ENCODE results near the gene EPS15.

DNA sequence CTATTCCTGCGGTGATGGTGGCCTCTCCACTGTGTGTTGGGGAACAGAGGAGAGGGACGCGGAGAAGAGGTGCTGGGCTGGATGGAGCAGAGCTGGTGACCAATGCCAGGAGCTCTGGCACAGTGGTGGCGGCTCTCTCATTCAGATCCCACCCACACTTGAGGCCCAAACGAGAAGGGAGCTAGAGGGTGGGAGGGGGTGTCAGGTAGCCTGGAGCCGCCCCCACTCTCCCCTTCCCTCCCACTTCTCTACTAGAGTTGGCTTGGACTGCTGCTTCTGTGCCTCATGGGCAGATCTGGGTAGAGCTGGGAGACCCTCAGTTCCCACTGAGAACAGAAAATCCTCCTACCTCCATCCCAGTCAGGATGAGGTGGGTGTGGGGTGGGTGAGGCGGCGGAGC lies 192.2 kb downstream of the EPS15 start:
- TF ChIP-seq, protein P1, sequence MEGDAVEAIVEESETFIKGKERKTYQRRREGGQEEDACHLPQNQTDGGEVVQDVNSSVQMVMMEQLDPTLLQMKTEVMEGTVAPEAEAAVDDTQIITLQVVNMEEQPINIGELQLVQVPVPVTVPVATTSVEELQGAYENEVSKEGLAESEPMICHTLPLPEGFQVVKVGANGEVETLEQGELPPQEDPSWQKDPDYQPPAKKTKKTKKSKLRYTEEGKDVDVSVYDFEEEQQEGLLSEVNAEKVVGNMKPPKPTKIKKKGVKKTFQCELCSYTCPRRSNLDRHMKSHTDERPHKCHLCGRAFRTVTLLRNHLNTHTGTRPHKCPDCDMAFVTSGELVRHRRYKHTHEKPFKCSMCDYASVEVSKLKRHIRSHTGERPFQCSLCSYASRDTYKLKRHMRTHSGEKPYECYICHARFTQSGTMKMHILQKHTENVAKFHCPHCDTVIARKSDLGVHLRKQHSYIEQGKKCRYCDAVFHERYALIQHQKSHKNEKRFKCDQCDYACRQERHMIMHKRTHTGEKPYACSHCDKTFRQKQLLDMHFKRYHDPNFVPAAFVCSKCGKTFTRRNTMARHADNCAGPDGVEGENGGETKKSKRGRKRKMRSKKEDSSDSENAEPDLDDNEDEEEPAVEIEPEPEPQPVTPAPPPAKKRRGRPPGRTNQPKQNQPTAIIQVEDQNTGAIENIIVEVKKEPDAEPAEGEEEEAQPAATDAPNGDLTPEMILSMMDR (IDR thresholded peaks at IDR 0.05) = no peak
- no peak for TF ChIP-seq EZH2 (IDR thresholded peaks at IDR 0.05)

Measured in neural progenitor cell (in vitro differentiated cells).